Activated naive CD4-positive, alpha-beta T cell treated with anti-CD3 and anti-CD28 coated beads, Interleukin-2, amount 50 U/mL, for 16 hours (primary cell): ENCODE measurements around the gene TROAP.
A peak's percentile ranks its signal among the peaks of the same experiment; 100 is the strongest.
"Not testable (repeated sequence)": the region's sequence is repeated elsewhere in the genome, so short reads cannot be mapped to it uniquely, and the experiment has no call there.

Experiments used
- DNase-seq: peaks from one replicate; pipeline ENCODE4 v3.0.0-alpha.2; 2020

Gene TROAP

DNA sequence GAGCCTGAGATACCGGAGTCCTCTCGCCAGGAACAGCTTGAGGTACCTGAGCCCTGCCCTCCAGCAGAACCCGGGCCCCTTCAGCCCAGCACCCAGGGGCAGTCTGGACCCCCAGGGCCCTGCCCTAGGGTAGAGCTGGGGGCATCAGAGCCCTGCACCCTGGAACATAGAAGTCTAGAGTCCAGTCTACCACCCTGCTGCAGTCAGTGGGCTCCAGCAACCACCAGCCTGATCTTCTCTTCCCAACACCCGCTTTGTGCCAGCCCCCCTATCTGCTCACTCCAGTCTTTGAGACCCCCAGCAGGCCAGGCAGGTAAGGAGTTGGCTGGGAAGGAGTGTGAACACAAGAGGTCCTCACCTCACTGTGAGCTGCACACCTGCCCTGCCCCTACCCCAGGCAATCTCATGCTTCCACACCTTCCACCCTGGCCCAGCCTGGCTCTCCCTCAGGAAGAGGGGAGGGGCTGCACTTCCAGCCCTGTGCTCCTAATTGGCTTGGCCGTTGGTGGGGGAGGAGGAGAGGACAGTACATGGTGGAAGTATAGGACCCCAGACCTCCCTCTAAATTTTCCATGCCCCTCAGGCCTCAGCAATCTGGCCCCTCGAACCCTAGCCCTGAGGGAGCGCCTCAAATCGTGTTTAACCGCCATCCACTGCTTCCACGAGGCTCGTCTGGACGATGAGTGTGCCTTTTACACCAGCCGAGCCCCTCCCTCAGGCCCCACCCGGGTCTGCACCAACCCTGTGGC, 7.8 kb downstream of the TROAP start:
- no peak for DNase-seq

DNA sequence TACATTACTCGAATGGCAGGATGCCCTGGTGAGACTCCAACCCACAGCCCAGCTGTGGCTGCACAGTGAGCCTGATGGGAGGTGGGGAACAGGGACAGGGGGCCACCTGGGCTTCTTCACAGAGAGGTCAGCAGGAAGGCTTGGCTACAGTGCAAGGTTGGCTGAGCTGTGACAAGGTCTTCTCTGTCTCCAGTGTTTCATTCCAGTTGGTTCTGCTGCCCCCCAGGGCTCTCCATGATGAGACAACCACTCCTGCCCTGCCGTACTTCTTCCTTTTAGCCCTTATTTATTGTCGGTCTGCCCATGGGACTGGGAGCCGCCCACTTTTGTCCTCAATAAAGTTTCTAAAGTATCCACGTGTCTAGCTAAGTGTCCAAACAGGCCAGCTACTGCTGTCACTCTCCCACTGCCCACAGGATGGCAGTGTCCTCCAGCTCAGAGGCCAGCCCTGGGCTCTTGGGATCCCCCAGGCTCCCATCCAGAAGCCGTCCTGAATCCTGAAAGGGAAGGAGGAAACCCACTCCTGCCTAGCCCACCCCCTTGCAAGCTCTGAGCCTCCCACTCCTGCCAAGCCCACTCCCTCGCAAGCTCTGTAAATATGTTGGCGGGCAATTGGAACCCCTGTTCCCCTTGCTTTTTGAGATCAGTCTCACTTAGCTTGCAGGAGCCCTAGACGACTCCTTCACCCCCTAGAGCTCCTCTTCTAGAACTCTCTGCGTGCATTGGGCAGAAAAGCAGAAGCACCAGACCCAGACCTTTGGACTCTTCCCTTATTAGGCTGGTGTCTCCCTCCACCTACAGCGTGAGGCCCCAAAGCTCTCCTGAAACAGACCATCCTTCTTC, 8.5 kb downstream of the TROAP start:
- no peak for DNase-seq

DNA sequence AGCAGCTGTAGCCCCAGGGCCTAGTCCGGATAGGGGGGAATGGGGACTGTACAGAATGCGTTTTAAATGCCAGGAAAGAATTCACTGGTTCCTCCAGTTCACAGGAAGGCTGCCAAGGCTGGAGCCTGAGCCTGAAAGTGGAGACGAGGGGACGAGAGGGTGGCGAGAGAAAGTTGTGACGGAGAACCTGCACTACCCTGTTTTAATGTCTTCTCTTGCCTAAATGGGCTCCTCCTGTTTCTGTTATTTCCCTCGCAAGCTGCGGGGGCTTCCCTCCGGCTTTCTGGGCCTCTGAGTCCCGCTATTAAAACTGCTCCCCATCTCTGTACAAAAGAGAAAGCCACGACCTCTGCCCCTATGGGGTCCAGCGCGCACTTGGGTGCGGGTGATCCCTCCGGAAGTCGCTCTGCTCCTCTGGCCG, 9.4 kb downstream of the TROAP start:
- DNase-seq: no peak

DNA sequence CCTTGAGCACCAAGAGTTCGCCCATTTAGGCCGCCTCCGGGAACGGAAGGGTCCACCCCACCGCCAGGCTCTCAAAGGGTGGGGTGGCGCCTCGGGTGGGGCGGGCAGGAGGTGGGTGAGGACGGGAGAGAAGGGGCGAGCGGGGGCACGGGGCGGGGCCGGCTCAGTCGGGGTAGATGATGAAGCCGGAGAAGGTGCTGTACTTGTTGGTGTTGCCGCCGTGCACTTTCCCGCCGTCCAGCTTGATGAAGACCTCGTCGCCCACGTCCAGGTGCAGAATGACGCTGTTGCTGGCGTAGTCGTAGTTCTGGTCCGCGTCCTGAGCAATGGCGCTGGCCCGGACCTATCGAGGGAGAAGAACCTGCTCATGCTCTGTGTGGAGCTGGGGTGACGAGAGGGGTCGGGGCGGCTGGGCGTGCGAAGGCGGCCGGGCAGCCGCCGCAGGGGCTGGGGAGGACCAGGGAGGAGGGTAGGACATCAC, 9.9 kb downstream of the TROAP start:
- no peak for DNase-seq

DNA sequence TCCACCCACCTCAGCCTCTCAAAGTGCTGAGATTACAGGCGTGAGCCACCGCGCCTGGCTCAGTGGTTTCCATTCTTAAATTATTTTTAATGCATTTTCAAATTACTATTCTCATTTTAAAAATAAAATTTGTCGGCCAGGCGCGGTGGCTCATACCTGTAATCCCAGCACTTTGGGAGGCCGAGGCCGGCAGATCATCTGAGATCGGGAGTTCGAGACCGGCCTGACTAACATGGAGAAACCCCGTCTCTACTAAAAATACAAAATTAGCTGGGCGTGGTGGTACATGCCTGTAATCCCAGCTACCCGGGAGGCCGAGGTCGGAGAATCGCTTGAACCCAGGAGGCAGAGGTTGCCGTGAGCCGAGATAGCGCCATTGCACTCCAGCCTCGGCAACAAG, 10.7 kb downstream of the TROAP start:
- not testable (repeated sequence) for DNase-seq

DNA sequence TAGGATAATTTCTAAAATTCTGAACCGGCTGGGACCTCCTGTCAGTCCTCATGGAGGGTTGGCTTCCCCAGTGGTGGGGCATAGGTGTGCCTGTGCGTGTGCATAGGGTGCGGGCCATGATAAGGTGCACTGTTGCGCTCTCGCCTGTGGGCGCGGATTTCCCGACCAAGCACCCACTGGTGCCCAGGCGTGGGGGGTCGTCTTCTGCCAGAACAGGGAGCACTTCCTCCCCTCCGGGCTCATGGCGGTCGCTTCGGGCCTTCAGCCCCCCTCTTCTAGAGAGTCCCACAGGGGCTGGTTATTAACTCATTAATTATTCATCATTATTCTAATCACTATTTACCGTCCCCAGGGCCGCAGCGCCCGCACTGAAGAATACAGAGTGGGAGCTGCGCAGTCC, 11.2 kb downstream of the TROAP start:
- DNase-seq: no peak

DNA sequence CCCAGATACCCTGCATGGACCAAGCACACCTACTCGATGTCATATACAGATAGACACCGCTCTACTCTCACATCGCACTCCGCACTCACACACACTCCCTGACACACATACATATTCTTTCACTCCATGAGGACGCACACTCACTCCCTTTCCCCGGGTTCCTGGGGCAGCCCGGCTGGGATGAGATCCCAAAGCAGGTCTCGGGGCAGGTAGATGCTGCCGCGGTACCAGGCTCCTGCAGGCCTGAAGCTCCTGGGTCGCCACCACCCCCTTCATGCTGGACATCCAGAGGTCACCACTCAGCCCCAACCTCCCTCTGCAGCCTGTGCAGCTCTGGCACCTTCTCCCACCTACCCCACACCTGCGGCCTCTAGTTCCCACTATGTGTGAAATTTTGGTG, 11.6 kb downstream of the TROAP start:
- no peak for DNase-seq

DNA sequence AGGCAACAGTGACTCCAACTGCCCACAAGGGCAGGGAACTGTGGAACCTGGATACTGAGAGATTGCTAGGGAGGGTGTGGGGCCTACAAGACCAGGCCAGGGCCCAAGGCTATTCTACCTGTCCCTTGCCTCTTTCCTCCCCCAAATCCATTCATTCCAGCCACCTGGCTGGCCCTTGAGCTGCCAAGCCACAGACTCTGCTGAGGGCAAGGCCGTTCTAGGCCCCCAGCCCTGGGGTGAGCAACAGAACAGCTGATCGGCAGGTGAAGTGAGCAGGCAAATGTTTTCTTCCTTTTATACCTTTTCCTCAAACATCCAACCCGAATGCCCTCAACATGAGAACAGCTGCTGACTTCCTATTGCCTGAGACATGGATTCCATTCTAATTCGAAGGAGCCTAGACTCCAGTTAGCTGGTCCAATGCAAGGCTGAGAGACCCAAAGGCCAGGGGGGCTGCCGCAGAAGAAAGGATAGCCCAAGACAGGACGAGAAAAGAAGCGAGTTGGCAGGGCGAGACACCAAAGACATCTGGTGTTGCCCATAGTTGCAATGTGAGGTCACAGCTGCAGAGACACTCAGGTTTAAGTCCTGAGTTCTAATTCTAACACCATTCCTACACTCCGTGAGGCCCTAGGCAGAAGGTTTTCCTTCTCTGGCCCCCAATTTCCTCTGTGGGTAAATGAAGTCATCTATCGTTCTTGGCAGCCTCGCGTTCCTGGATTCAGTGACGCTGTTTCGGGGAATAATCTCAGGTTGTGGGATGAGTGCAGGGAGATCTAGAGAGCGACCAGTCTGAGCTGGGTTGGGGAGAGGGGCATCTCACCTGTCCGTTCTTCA, 12.3 kb downstream of the TROAP start:
- no peak for DNase-seq

DNA sequence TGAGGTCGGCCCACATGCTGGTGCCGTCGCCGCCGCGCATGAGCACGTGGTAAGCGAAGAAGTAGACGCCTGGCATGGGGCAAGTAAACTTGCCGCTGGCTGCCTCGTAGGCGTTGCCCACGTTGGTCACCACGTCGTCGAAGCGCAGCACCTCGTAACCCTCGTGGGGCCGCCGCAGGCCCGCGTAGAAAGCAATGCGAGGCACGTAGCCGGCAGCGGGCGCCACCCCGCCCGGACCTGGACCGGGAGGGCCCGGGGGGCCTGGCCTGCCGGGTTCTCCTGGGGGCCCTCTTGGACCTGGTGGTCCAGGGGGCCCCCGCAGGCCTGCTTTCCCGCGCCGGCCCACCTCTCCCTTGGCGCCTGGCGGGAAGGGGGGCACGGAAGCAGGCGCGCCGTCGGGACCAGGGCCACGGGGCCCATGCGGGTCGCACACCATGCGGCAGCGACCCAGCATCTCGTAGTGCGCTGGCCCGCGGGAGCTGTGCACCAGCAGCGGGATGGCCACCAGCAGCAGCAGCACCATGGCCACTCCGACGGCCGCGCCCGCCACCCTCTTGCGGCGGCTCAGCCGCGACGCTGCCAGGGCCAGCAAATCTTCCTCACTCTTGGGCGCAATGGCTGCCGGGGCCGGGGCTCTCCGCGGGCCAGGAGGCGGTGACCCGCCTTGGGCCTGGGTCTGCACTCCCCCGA, 13.0 kb downstream of the TROAP start:
- DNase-seq: no peak

DNA sequence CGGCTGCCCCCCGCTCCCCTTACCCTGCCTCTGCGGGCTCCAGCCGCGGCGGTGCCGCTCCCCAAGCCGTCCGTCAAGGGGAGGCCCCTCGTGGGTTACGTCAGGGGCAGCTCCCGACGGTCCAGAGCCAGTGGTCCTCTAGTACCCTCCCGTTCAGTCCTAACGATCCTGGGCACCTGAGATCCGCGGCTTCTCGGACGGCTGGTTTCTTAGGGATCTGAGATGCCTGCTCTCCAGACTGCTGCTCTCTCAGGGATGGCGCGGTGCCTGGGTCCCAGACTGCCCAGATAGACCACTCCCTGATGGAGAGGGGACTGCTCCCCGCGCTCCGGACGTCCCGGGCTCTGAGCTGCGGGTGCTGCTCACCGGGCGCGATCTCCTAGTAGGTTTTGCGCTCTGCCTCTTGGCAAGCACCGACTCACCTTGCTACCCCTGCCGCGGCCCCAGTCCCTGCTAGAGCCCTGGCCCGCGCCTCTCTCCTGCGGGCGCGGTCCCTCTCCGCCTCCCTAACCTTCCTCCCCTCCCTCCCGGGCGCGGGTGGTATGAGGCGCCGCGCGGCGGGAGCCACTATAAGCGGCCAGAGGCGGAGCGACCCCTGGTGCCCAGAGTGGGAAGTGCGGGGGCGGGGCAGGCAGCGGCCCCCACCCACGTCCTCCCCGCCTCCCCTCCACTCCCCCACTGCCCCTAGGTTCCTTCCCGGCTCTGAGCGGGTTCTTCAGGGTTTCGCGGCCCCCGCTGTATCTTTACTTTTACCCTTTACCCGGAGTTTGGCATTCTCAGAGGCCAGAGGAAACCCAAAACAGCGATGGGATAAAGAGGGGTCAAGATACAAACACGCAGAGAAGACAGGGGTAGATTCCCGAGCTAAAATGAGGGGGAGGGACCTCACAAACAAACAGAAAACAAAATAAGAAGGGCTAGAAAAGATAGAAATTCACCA, 13.9 kb downstream of the TROAP start, which contains the start of gene C1QL4:
C1QL4 (minus strand) TSS at position 544 of the 940 bp plus-strand sequence. CDS start 711 bp downstream, outside the sequence.
- DNase-seq: peak; percentile 89

DNA sequence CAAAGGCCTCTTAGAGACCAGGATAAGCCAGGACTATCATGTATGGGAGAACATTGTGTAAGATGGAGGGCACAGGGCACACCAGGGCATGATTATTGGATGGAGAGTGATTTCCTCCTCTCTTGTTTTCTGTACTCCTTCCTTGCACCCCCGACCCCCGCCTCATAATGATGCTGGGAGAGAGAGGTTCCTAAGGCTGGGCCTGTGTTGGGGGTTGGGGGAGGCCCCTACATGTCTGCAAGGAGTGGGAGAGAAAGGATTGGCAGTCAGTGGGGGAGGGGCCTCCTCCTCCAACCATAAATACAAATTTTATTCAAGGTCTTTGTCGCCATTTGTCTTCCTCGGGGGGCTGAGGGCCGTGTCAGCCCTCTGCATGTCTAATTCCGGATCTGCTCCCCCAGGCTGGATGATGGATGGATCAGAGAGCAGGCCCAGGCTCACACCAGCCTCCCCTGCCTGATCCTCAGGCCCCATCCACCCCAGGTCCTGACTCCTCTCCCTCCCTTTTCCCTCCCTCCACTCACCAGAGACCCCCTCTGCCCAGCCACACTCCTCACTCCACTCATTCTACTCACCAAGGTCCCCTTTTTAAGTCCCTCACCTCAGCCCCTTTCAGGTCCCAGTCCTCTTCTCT, 15.9 kb downstream of the TROAP start:
- DNase-seq: no peak

DNA sequence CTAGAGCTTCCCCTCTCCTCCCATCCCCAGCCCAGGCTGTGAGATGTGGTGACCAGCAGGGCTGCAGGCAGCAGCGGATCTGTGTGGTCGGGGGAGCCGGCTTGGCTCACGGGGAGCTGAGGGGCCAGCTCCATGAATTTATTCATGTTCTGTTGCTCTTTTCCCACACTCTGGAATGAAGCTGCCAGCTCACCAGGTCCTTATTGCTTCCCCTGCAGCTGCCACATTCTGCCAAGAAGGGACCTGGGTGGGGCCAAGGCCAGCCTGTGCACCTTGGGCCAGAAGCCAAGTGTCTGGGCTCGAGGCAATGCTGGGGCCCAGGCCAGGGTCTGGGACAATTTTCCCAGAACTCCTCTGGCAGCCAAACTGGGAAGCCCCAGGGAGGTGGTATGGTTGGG, 16.4 kb downstream of the TROAP start:
- no peak for DNase-seq

DNA sequence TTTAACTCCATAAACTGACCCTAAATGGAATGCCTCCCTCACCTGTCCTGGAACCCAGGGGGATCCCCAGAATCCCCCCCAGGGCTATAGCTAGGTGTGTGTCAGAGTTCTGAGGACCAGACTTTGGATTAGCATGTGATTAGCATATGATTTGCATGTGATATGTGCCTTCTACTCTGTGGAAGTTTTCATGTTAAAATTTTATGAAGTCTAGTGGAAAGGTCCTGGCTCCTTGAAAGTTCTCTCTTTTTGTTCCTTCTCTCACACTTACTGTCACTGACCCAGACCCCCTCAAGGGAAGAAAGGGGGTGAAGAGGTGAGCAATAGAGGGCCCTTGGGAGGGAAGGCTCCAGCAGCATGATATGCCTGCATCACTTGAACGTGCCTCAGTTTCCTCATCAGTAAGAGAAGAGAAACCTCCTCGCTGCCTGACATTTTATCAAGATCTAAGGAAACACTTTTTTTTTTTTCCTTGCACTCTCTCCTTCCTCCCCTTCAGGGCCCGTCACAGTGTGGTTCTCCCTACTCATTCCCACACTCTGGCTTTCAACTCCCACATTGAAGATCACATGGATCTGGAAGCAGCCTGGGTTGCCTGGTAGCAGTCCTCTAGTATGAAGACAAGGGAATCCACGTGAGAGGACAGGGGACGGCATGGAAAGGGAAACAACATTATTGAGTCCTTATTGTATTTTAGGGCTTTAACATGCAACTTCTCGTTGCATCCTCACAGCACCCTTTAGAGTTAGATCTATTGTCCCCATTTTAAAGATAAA, 17.2 kb downstream of the TROAP start:
- DNase-seq: no peak

DNA sequence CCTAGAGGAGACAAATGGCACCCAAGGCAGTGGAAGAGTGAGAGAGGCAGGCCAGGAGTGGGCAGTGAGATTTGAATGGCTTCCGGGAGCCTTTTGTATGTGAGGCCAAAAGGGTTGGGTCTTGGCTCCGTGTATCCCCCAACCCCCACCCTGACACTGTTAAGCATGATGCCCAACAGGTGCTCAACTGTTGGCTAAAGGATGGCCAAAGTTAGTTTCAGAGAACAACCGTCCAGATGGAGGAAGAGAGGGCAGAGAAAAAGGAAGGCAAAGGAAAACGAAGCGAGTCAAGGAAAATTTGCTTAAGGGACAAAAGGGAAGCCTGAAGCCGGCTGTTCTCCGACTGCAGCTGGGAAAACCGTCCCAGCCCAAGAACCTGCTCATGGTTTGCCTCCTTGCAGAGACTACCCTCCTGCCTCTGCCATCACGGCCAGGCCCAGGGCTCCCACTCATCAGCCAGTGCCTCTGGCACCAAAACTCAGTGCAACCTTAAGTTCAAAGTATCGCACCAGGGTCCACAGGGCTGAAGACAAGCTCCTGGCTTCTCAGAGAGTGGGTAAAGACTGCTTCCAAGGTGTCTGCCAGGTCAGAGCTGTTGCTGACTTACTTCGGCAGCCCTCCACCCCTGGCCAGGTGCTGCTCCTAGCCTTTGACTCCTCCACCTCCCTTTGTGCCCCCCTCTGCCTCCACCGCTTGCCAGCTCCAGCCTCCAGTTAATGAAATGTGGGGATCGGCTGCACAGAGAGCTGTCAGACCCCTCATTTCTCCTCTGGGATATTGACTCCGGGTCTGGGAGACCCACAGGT, 18.1 kb downstream of the TROAP start:
- no peak for DNase-seq

DNA sequence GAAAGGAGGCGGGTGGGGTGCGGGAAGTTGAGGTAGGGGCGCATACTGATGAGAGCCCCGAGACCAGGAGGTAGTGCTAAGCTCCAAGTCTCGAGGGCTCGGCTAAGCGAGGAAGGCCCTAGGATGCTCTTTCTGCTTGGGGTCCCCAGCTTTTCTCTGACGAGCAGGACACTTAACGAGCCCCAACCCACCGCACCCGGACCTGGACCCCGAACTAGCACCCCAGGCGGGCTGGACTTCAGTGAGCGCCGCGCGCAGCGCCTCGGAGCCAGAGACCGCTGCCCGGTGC, 18.7 kb downstream of the TROAP start:
- DNase-seq: no peak

DNA sequence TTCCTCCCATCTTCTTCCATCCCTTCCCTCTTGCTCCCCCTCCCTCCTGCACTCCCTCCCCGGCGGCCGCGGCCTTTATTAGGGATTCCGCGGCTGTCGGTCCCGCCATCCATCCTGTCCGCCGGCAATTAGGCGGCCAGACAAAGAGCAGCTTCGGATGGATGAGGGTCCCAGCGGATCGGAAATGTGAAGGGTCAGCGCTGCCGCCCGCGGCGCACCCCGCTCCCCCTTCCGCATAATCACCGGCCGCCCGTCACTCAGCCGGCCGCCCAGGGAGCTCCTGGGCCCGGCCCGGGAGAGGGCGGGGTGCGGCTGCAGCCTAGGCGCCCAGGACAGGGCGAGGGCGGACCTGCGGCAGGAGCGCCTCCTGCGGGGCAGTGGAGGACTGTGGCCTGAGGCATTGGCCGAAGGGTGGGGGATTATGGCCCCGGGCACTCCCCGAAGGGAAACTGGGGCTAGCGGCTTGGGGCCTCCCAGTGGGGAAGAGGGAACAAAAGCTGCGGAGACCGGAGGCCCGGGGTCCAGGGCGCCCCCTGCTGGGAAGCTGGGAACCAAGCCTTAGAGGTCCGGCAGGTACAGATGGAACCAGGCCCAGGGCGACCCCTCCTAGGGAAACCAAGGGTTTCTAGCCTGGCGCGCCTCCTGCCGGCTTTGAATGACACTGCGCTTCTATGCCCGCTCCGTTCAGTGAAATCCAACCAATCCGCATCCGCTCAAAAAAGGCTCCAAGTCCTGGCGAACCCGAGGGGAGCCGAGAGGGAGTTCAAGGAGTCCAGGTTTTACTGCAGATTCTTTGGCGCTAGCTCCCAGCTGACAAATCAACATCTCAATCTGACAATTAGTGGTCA, 19.2 kb downstream of the TROAP start:
- DNase-seq: peak; percentile 75

DNA sequence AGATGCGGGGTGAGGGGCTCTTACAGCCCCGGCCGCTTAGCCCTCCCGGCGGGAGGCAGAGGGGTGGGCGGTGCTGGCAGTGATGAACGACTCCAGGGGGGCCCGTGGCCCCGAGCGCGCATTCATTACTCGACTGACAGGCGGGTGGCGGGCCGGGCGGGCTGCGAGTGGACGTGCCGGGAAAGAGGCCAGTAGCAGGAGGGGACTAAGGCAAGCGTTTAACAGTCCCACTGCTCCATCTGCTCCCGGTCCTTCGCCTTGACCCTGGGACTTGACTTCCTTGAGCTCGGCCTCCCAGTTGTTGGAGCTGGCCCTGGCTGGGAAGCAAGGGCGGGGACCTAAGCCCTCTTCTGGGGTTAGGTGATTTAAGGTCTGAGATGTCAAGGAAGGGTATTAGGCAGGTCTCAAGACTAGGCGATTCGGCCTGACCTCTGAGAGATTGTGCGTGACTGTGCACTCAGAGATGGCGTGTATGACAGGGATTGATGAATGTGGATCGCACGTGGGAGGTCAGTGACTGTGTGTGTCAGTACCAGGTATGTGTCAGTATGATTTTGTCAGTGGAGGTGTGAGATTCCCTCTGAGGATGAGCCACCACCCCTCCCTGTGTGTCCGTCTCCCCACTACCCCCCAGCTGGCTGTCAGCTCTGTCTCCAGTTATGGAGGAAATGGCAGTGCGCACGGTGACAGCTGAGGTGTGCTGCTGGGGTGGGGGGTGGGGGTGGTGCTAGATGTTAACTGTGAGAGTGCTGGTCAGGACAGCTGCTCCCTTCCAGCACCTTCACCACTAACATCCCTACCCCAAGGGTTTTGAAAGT, 20.1 kb downstream of the TROAP start:
- peak; percentile 63 for DNase-seq
